ENCODE results near the gene TNF.

GRCh38 chr6:31579546-31580437 lies 4.4 kb downstream of the TNF start:
- no peak for TF ChIP-seq CTCF (IDR thresholded peaks at IDR 0.05)
- no peak for TF ChIP-seq POLR2AphosphoS5 (IDR thresholded peaks at IDR 0.05; ENCODE audit: low read depth, low read length)
- no peak for TF ChIP-seq REST (IDR thresholded peaks at IDR 0.05; ENCODE audit: insufficient read depth in 1 of 2, low read depth in 2 of 2, low read length in 1 of 2)
- TF ChIP-seq SIN3A (IDR thresholded peaks at IDR 0.05; ENCODE audit: borderline replicate concordance, insufficient read depth, low read depth, low read length) = no peak
- TF ChIP-seq TCF7L2 (IDR thresholded peaks at IDR 0.05; ENCODE audit: low read depth, low read length) = no peak

Data from Panc1 (cell line).